ENCODE results near the gene EEF1A1.
"Not testable (repeated sequence)": the region's sequence is repeated elsewhere in the genome, so short reads cannot be mapped to it uniquely, and the experiment has no call there.

Gene EEF1A1

GRCh38 chr6:73556836-73557235 lies 36.0 kb upstream of the EEF1A1 start:
- DNase-seq (ENCODE audit: insufficient read length) (no peak), FAIRE-seq (no peak)
- no peak for TF ChIP-seq POLR2AphosphoS5 (IDR thresholded peaks at IDR 0.05; ENCODE audit: low read depth, low read length)
- TF ChIP-seq POLR2A (IDR thresholded peaks at IDR 0.05; ENCODE audit: low read depth, low read length), result no peak
- TF ChIP-seq TAF1 (IDR thresholded peaks at IDR 0.05; ENCODE audit: borderline replicate concordance, low read depth, low read length), result no peak

DNA sequence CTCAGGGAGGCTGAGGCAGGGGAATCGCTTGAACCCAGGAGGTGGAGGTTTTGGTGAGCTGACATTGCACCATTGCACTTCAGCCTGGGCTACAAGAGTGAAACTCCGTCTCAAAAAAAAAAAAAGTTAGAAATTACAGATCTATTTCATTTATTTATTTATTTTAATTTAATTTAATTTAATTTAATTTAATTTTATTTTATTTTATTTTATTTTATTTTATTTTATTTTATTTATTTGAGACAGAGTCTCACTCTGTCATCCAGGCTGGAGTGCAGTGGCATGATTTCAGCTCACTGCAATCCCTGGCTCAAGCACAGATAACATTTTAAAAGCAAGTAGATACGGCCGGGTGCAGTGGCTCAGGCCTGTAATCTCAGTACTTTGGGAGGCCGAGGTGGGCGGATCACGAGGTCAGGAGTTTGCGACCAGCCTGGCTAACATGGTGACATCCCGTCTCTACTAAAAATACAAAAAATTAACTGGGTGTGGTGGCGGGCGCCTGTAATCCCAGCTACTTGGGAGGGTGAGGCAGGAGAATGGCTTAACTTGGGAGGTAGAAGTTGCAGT lies 34.6 kb upstream of the EEF1A1 start:
- not testable (repeated sequence) for FAIRE-seq

GRCh38 chr6:73551115-73551514 lies 30.3 kb upstream of the EEF1A1 start:
- not testable (repeated sequence) for FAIRE-seq

More for the DNA sequence above, 34.6 kb upstream of the EEF1A1 start:
- not testable (repeated sequence) for DNase-seq (ENCODE audit: insufficient read length)

DNA sequence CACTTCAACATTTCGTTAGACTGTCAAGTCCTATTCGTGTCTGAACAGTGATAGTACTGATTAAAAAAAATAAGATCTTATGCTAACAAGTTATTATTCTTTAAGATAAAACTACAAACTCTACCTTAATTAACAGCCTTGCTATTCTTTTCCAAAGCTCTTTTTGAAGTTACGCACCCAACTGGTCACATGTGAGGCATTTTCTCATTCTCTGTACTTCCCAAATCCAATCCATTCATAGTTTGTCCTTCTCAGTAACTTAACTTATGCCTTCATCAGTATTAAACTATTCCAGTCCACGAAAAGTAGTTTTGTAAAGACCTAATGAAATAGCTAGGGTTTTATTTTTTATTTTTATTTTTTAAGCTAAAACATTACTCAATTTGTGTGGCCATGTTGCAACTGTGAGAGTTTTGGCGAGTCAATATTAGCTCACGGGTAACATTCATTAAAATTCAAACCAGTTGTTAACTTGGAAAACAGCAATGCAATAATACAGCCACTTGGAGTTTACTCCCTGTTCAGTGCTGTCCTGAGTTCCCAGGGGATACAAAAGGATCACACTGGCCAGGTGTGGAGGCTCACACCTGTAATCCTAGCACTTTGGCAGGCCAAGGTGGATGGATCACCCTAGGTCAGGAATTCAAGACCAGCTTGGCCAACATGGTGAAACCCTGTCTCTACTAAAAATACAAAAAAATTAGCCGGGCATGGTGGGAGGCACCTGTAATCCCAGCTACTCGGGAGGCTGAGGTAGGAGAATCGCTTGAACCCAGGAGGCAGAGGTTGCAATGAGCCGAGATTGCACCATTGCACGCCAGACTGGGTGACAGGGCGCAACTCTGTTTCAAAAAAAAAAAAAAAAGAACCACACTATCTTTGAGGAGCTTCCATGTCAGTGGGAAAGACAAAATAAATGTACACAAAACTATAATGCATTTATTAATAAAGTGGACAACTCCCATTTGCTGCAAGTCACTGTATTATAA lies 27.9 kb upstream of the EEF1A1 start:
- no peak for DNase-seq (ENCODE audit: insufficient read length)
- TF ChIP-seq POLR2A (IDR thresholded peaks at IDR 0.05; ENCODE audit: low read depth, low read length), result no peak
- no peak for TF ChIP-seq TAF1 (IDR thresholded peaks at IDR 0.05; ENCODE audit: borderline replicate concordance, low read depth, low read length)
- no peak for TF ChIP-seq POLR2AphosphoS5 (IDR thresholded peaks at IDR 0.05; ENCODE audit: low read depth, low read length)

More at GRCh38 chr6:73551115-73551514, 30.3 kb upstream of the EEF1A1 start:
- not testable (repeated sequence) for DNase-seq (ENCODE audit: insufficient read length)

GRCh38 chr6:73547036-73547435 lies 26.2 kb upstream of the EEF1A1 start:
- no peak for TF ChIP-seq TAF1 (IDR thresholded peaks at IDR 0.05; ENCODE audit: borderline replicate concordance, low read depth, low read length)
- TF ChIP-seq POLR2AphosphoS5 (IDR thresholded peaks at IDR 0.05; ENCODE audit: low read depth, low read length), result no peak
- no peak for TF ChIP-seq POLR2A (IDR thresholded peaks at IDR 0.05; ENCODE audit: low read depth, low read length)
- DNase-seq (ENCODE audit: insufficient read length) (no peak), FAIRE-seq (no peak)

More for the DNA sequence above, 27.9 kb upstream of the EEF1A1 start:
- FAIRE-seq, result no peak

DNA sequence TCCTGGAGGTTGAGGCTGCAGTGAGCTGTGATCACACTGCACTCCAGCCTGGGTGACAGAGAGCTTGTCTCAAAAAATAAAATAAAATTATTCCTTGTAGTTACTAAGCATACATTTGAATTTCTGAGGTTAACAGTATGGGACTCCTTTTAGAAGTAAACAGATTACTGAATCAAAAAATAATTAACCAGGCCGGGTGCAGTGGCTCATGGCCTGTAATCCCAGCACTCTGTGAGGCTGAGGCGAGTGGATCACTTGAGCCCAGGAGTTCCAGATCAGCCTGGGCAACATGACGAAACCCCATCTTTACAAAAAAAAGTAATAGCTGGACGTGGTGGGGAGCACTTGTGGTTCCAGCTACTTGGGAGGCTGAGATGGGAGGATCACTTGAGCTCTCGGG lies 22.1 kb upstream of the EEF1A1 start:
- TF ChIP-seq POLR2AphosphoS5 (IDR thresholded peaks at IDR 0.05; ENCODE audit: low read depth, low read length) (no peak), TAF1 (IDR thresholded peaks at IDR 0.05; ENCODE audit: borderline replicate concordance, low read depth, low read length) (no peak), POLR2A (IDR thresholded peaks at IDR 0.05; ENCODE audit: low read depth, low read length) (no peak)
- DNase-seq (ENCODE audit: insufficient read length) (no peak), FAIRE-seq (no peak)

- not testable (repeated sequence) for DNase-seq (ENCODE audit: insufficient read length); FAIRE-seq
Observed at GRCh38 chr6:73542481-73542880, 21.6 kb upstream of the EEF1A1 start.

GRCh38 chr6:73538116-73538779 lies 17.4 kb upstream of the EEF1A1 start:
- no peak for TF ChIP-seq POLR2A (IDR thresholded peaks at IDR 0.05; ENCODE audit: low read depth, low read length)
- no peak for TF ChIP-seq TAF1 (IDR thresholded peaks at IDR 0.05; ENCODE audit: borderline replicate concordance, low read depth, low read length)
- no peak for TF ChIP-seq POLR2AphosphoS5 (IDR thresholded peaks at IDR 0.05; ENCODE audit: low read depth, low read length)
- no peak for DNase-seq (ENCODE audit: insufficient read length)
- FAIRE-seq, result no peak

- no peak for DNase-seq (ENCODE audit: insufficient read length)
- TF ChIP-seq POLR2AphosphoS5 (IDR thresholded peaks at IDR 0.05; ENCODE audit: low read depth, low read length) (no peak), TAF1 (IDR thresholded peaks at IDR 0.05; ENCODE audit: borderline replicate concordance, low read depth, low read length) (no peak), POLR2A (IDR thresholded peaks at IDR 0.05; ENCODE audit: low read depth, low read length) (no peak)
- peak; percentile 50 for FAIRE-seq
Observed at GRCh38 chr6:73537677-73538076, 16.8 kb upstream of the EEF1A1 start.

DNA sequence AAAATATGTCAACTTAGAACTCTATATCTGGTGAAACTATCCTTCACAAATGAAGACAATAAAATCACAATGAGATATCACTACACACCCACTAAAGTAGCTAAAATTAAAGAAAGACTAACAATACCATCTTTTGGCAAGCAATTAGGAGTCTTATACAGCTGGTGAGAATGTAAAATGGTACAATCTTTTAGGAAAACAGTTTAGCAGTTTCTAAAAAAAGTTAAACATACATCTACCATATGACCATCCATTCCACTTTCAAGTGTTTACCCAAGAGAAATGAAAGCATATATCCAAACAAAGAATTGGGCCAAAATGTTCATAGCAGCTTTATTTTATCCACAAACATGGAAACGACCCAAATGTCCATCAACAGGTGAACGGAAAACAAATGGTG lies 13.8 kb upstream of the EEF1A1 start:
- TF ChIP-seq POLR2AphosphoS5 (IDR thresholded peaks at IDR 0.05; ENCODE audit: low read depth, low read length), result no peak
- TF ChIP-seq POLR2A (IDR thresholded peaks at IDR 0.05; ENCODE audit: low read depth, low read length), result no peak
- TF ChIP-seq TAF1 (IDR thresholded peaks at IDR 0.05; ENCODE audit: borderline replicate concordance, low read depth, low read length), result no peak
- FAIRE-seq (no peak), DNase-seq (ENCODE audit: insufficient read length) (no peak)

- no peak for FAIRE-seq
- no peak for TF ChIP-seq POLR2A (IDR thresholded peaks at IDR 0.05; ENCODE audit: low read depth, low read length)
- no peak for TF ChIP-seq TAF1 (IDR thresholded peaks at IDR 0.05; ENCODE audit: borderline replicate concordance, low read depth, low read length)
- no peak for TF ChIP-seq POLR2AphosphoS5 (IDR thresholded peaks at IDR 0.05; ENCODE audit: low read depth, low read length)
- no peak for DNase-seq (ENCODE audit: insufficient read length)
Observed at GRCh38 chr6:73532293-73532692, 11.5 kb upstream of the EEF1A1 start.

DNA sequence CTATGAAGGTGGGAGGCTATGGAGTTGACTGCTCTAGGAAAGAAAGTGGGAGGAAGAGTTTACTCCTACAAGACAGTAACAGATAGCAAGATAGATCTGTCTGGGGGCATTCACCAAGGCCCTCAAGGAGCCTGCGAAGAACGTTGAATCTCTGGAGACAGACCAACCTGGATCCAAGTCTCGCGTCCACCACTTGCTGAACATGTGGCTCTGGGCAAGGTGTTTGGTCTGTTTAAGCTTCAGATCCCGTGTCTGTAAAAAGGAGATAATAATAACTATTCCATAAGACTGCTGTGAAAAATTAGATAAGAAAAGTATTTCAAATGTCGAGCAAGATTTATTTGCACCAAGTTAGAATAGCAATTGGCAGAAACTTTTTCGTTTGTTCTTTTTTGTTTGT lies 8.1 kb upstream of the EEF1A1 start:
- TF ChIP-seq TAF1 (IDR thresholded peaks at IDR 0.05; ENCODE audit: borderline replicate concordance, low read depth, low read length) (no peak), POLR2AphosphoS5 (IDR thresholded peaks at IDR 0.05; ENCODE audit: low read depth, low read length) (no peak), POLR2A (IDR thresholded peaks at IDR 0.05; ENCODE audit: low read depth, low read length) (no peak)
- FAIRE-seq, result no peak
- no peak for DNase-seq (ENCODE audit: insufficient read length)
